Skeletal muscle tissue (tissue), 4 donors: Measurements from ENCODE around the gene UBALD1. TPM values are rescaled to one million over a fixed set of nuclear protein-coding genes. Genes with fewer than 3 reads are reported as not detected.

Experiments used
- H3K27ac ChIP-seq: one replicate; pipeline ENCODE4 v1.7.0; 2013; ENCODE audit warnings: mild to moderate bottlenecking, low read depth, low read length, inconsistent platforms
- H3K27me3 ChIP-seq, 3 donors: one replicate each; pipeline ENCODE4 v1.7.0; 2013; ENCODE audit warnings: low read length in 3 of 3; ENCODE audit not compliant: control insufficient read depth in 3 of 3, insufficient read depth in 3 of 3
- H3K36me3 ChIP-seq, 3 donors: one replicate each; pipeline ENCODE4 v1.7.0; 2013; ENCODE audit warnings: low read length in 3 of 3; ENCODE audit not compliant: control insufficient read depth in 3 of 3, insufficient read depth in 3 of 3
- H3K4me1 ChIP-seq, 3 donors: one replicate each; pipeline ENCODE4 v1.7.0; 2013; ENCODE audit warnings: low read length in 3 of 3, mild to moderate bottlenecking in 3 of 3; ENCODE audit not compliant: control insufficient read depth in 3 of 3, insufficient read depth in 3 of 3
- H3K4me3 ChIP-seq, 3 donors: one replicate each; pipeline ENCODE4 v1.7.0; 2013; ENCODE audit warnings: low read length in 3 of 3
- H3K9ac ChIP-seq, 3 donors: one replicate each; pipeline ENCODE4 v1.7.0; 2013; ENCODE audit warnings: low read length in 3 of 3, mild to moderate bottlenecking in 3 of 3, moderate library complexity in 2 of 3, low read depth in 1 of 3
- H3K9me3 ChIP-seq, 3 donors: one replicate each; pipeline ENCODE4 v1.7.0; 2013; ENCODE audit warnings: low read length in 3 of 3; ENCODE audit not compliant: control insufficient read depth in 3 of 3
- total RNA-seq: library from RNA; depleted of rRNA; stranded (reverse); fragments of >200 nt; gene quantifications from one replicate; pipeline ENCODE4 v1.2.3, GENCODE V29; 2014
- donor health status: Osteomylitis.

Gene UBALD1
- total RNA-seq, 1 donor from 2014 or later = 1.0 TPM

GRCh38 chr16:4599545-4599944, 15.1 kb downstream of the UBALD1 start:
- no peak overlapping the region for H3K27ac ChIP-seq
- H3K9me3 ChIP-seq = no peaks in the 10 kb centered on the region
- no peaks in the 10 kb centered on the region for H3K36me3 ChIP-seq
- H3K9ac ChIP-seq = no peak overlapping the region
- peaks cover 24 to 49% (median 34%) of the 10 kb centered on the region in 3 donors for H3K27me3 ChIP-seq
- H3K4me3 ChIP-seq = no peak overlapping the region
- peaks cover 6 to 11% (median 6%) of the 10 kb centered on the region in 3 donors for H3K4me1 ChIP-seq

GRCh38 chr16:4599037-4599436, 15.7 kb downstream of the UBALD1 start:
- Histone ChIP-seq H3K4me1 (peaks cover 6 to 10% (median 6%) of the 10 kb centered on the region in 3 donors), H3K36me3 (no peaks in the 10 kb centered on the region), H3K9ac (no peak overlapping the region), H3K4me3 (no peak overlapping the region), H3K27me3 (peaks cover 24 to 53% (median 35%) of the 10 kb centered on the region in 3 donors), H3K27ac (no peak overlapping the region), H3K9me3 (no peaks in the 10 kb centered on the region)

- Histone ChIP-seq H3K27ac (no peak overlapping the region), H3K9ac (no peak overlapping the region), H3K4me3 (no peak overlapping the region), H3K4me1 (peaks cover 6 to 10% (median 6%) of the 10 kb centered on the region in 3 donors), H3K36me3 (no peaks in the 10 kb centered on the region), H3K27me3 (peaks cover 20 to 58% (median 32%) of the 10 kb centered on the region in 3 donors), H3K9me3 (no peaks in the 10 kb centered on the region)
These were observed 17.5 kb downstream of the UBALD1 start for GRCh38 chr16:4597174-4597573.

GRCh38 chr16:4594433-4595410, 20.0 kb downstream of the UBALD1 start:
- H3K9ac ChIP-seq = no peak overlapping the region

GRCh38 chr16:4593086-4593485, 21.6 kb downstream of the UBALD1 start:
- Histone ChIP-seq H3K27me3 (peaks cover 5 to 39% (median 12%) of the 10 kb centered on the region in 3 donors), H3K4me3 (no peak overlapping the region), H3K9ac (no peak overlapping the region), H3K27ac (no peak overlapping the region), H3K4me1 (no peaks in the 10 kb centered on the region), H3K36me3 (no peaks in the 10 kb centered on the region), H3K9me3 (peaks cover under 1 to 4% (median 2%) of the 10 kb centered on the region in 3 donors)

More at GRCh38 chr16:4594433-4595410, 20.0 kb downstream of the UBALD1 start:
- no peak overlapping the region for H3K4me3 ChIP-seq
- no peaks in the 10 kb centered on the region for H3K9me3 ChIP-seq
- no peak overlapping the region for H3K27ac ChIP-seq
- H3K4me1 ChIP-seq = no peaks in the 10 kb centered on the region
- H3K36me3 ChIP-seq = no peaks in the 10 kb centered on the region
- peaks cover 10 to 46% (median 23%) of the 10 kb centered on the region in 3 donors for H3K27me3 ChIP-seq

- Histone ChIP-seq H3K9me3 (peaks cover 2 to 6% (median 3%) of the 10 kb centered on the region in 3 donors), H3K27ac (no peak overlapping the region), H3K4me1 (no peaks in the 10 kb centered on the region), H3K27me3 (peaks cover under 1 to 35% (median 8%) of the 10 kb centered on the region in 3 donors), H3K9ac (no peak overlapping the region), H3K36me3 (no peaks in the 10 kb centered on the region), H3K4me3 (no peak overlapping the region)
These were observed 22.8 kb downstream of the UBALD1 start for GRCh38 chr16:4591706-4592470.

- H3K4me1 ChIP-seq = no peaks in the 10 kb centered on the region
- no peak overlapping the region for H3K27ac ChIP-seq
- H3K9me3 ChIP-seq = peaks cover 2 to 6% (median 3%) of the 10 kb centered on the region in 3 donors
- H3K27me3 ChIP-seq = peaks cover 0 to 31% (median 12%) of the 10 kb centered on the region in 3 donors
- H3K36me3 ChIP-seq = no peaks in the 10 kb centered on the region
- no peak overlapping the region for H3K9ac ChIP-seq
- H3K4me3 ChIP-seq = no peak overlapping the region
These were observed 23.5 kb downstream of the UBALD1 start for GRCh38 chr16:4591191-4591590.

GRCh38 chr16:4588961-4589360, 25.7 kb downstream of the UBALD1 start:
- Histone ChIP-seq H3K4me1 (no peaks in the 10 kb centered on the region), H3K9me3 (peaks cover 2 to 6% (median 3%) of the 10 kb centered on the region in 3 donors), H3K9ac (no peak overlapping the region), H3K36me3 (no peaks in the 10 kb centered on the region), H3K4me3 (no peak overlapping the region), H3K27ac (no peak overlapping the region), H3K27me3 (peaks cover 0 to 15% (median 4%) of the 10 kb centered on the region in 3 donors)

GRCh38 chr16:4588386-4588785, 26.3 kb downstream of the UBALD1 start:
- no peak overlapping the region for H3K9ac ChIP-seq
- no peaks in the 10 kb centered on the region for H3K4me1 ChIP-seq
- no peaks in the 10 kb centered on the region for H3K36me3 ChIP-seq
- H3K9me3 ChIP-seq = peaks cover 2 to 6% (median 3%) of the 10 kb centered on the region in 3 donors
- H3K4me3 ChIP-seq = no peak overlapping the region
- no peak overlapping the region for H3K27ac ChIP-seq
- peaks cover 0 to 10% (median 4%) of the 10 kb centered on the region in 3 donors for H3K27me3 ChIP-seq
